CD4-positive, alpha-beta T cell (primary cell): Measurements from ENCODE around the gene MACROD2. TPM values are rescaled to one million over a fixed set of nuclear protein-coding genes. Genes with fewer than 3 reads are reported as not detected.

Experiments
- ATAC-seq: fragments of 200-7000 bp; cut with Tn5 transposase; one replicate; pipeline ENCODE4 v1.10.0; 2022; ENCODE audit warnings: mild to moderate bottlenecking; ENCODE audit not compliant: poor library complexity
- CTCF ChIA-PET: fragments of 350-600 bp; sonication (Branson Sonifier 250); formaldehyde crosslinking; loops from one replicate; lab custom pipeline; 2021; ENCODE audit warnings: antibody characterized with exemption, inconsistent platforms; lab: Charles Lee
- POLR2A ChIA-PET: fragments of 350-600 bp; sonication (Branson Sonifier 250); formaldehyde crosslinking; loops from one replicate; lab custom pipeline; 2021; ENCODE audit warnings: antibody characterized with exemption, inconsistent platforms; lab: Charles Lee
- DNase-seq, 14 experiments: peaks; one replicate each; pipeline ENCODE4 v3.0.0-alpha.2; 2013 to 2020; ENCODE audit warnings: mixed read lengths in 2 of 14
- H3K27ac ChIP-seq, 2 donors: one replicate each; pipeline versions ENCODE4 v1.5.1 to v1.7.0; 2013; ENCODE audit warnings: low read length in 2 of 2, low read depth in 1 of 2, mild to moderate bottlenecking in 1 of 2
- H3K27me3 ChIP-seq, 2 experiments: 1 replicate in 1 of 2; 2 replicates in 1 of 2; pipeline versions ENCODE4 v1.6.1 to v1.7.0; 2013; ENCODE audit warnings: low read length in 2 of 2, control low read depth in 1 of 2, mild to moderate bottlenecking in 1 of 2, moderate library complexity in 1 of 2; ENCODE audit not compliant: insufficient read depth in 2 of 2, control insufficient read depth in 1 of 2
- H3K36me3 ChIP-seq: one replicate; pipeline ENCODE4 v1.6.1; 2013; ENCODE audit warnings: low read length, control low read depth; ENCODE audit not compliant: insufficient read depth
- H3K4me1 ChIP-seq: one replicate; pipeline ENCODE4 v1.6.1; 2013; ENCODE audit warnings: low read length, control low read depth; ENCODE audit not compliant: insufficient read depth
- H3K4me3 ChIP-seq: one replicate; pipeline ENCODE4 v1.5.1; 2013; ENCODE audit warnings: mild to moderate bottlenecking, low read length, moderate library complexity
- H3K9me3 ChIP-seq, 2 experiments: 1 replicate in 1 of 2; 2 replicates in 1 of 2; pipeline versions ENCODE4 v1.6.1 to v1.7.0; 2013; ENCODE audit warnings: low read length in 2 of 2, mild to moderate bottlenecking in 2 of 2, control low read depth in 1 of 2, moderate library complexity in 1 of 2; ENCODE audit not compliant: control insufficient read depth in 1 of 2, insufficient read depth in 1 of 2
- H3K27ac Mint-ChIP-seq: one replicate; pipeline ENCODE4 v1.8.0; 2020; ENCODE audit warnings: mixed read lengths
- H3K27me3 Mint-ChIP-seq: one replicate; pipeline ENCODE4 v1.8.0; 2021; ENCODE audit warnings: mixed read lengths
- H3K36me3 Mint-ChIP-seq: one replicate; pipeline ENCODE4 v1.8.0; 2021; ENCODE audit warnings: low read depth, mixed read lengths
- H3K4me1 Mint-ChIP-seq: one replicate; pipeline ENCODE4 v1.8.0; 2021; ENCODE audit warnings: low read depth, mixed read lengths
- H3K4me3 Mint-ChIP-seq: one replicate; pipeline ENCODE4 v1.8.0; 2020; ENCODE audit warnings: mild to moderate bottlenecking, mixed read lengths
- H3K9me3 Mint-ChIP-seq: one replicate; pipeline ENCODE4 v1.8.0; 2020; ENCODE audit warnings: mixed read lengths
- intact Hi-C, 2 experiments: fragments of 100-400 bp; cut with DNase I in 1 of 2; cut with micrococcal nuclease in 1 of 2; formaldehyde crosslinking; loops; one replicate each; pipeline versions ENCODE4 v1.15.1 to v1.9.0; 2023 to 2025; cut with DNase I, micrococcal nuclease
- total RNA-seq, 174 experiments: library from RNA in 2 of 174; stranded (reverse) in 2 of 174; gene quantifications; one replicate each; pipeline ENCODE4 v1.2.3 and lab custom pipeline; 2021 to 2026
- TF ChIP-seq, protein P1 (sequence below): fragments of 200-600 bp; IDR thresholded peaks from one replicate; pipeline ENCODE4 v1.8.0; 2022; ENCODE audit warnings: antibody characterized with exemption, mild to moderate bottlenecking

Gene MACROD2
- total RNA-seq, 2 experiments from 2014 or later, result not detected

DNA sequence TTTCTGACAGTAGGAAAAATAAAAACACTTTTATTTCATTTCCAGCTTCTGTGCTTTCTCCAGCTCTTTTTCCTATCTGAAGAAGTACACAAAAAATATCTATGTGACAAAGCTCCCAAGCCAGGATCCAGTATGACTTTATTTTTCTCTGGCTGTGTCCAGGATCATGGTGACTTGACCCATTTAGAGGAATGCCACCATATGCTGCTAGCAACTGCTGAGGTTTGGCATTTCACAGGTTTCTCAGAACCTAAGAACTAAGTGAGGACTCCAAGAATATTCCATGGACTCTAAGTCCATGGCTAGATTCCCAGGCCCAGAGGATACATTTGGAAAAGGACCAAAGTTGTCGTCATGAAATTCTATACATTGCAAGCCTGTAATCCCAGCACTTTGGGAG lies 1218.7 kb downstream of the MACROD2 start:
- Histone ChIP-seq H3K27ac (no peak overlapping the region), H3K4me3 (no peak overlapping the region), H3K27me3 (no peaks in the 10 kb centered on the region), H3K36me3 (no peaks in the 10 kb centered on the region), H3K4me1 (no peaks in the 10 kb centered on the region), H3K9me3 (peaks cover 0 to 12% of the 10 kb centered on the region in 2 experiments)
- Mint-ChIP-seq H3K4me1 (no peaks in the 10 kb centered on the region), H3K36me3 (no peaks in the 10 kb centered on the region), H3K27ac (no peak overlapping the region), H3K4me3 (no peak overlapping the region), H3K9me3 (peaks cover 14% of the 10 kb centered on the region), H3K27me3 (no peaks in the 10 kb centered on the region)
- TF ChIP-seq, protein P1, sequence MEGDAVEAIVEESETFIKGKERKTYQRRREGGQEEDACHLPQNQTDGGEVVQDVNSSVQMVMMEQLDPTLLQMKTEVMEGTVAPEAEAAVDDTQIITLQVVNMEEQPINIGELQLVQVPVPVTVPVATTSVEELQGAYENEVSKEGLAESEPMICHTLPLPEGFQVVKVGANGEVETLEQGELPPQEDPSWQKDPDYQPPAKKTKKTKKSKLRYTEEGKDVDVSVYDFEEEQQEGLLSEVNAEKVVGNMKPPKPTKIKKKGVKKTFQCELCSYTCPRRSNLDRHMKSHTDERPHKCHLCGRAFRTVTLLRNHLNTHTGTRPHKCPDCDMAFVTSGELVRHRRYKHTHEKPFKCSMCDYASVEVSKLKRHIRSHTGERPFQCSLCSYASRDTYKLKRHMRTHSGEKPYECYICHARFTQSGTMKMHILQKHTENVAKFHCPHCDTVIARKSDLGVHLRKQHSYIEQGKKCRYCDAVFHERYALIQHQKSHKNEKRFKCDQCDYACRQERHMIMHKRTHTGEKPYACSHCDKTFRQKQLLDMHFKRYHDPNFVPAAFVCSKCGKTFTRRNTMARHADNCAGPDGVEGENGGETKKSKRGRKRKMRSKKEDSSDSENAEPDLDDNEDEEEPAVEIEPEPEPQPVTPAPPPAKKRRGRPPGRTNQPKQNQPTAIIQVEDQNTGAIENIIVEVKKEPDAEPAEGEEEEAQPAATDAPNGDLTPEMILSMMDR, result no peak
- ATAC-seq, result no peak
- ChIA-PET POLR2A (no interaction called here), CTCF (no interaction called here)
- intact Hi-C loops, result no loop called here
- DNase-seq, result no peak

DNA sequence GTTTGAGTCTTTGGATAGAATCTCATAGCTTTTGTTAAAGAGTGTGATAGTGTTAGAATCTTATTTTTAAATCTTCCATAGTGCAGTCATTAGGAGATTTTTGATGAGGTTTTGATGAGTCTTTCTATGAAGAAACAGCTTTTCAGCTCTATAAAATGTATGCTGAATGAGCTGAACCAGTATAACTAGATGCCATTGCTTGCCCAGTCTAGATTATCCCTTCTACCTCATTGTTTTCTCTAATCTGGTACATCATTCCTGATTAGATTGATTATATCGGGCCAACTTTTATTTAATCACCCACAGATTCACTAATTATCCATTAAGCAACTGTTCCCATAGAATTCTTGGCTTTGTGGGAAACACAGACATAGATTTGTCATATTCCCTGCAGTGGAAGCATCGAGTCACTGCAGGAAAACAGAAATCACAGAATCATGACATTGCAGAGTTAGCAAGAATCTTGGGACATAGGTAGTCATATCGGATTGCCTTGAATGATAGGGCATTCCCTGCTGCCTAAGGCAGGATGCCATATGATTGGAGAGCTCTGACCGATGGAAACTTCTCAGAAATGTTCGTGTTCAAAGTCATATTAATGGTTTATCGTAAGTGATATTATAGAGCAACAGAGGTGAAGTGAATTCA lies 1224.8 kb downstream of the MACROD2 start:
- DNase-seq, result no peak
- no peaks in the 10 kb centered on the region for H3K4me1 ChIP-seq
- H3K27ac ChIP-seq, result no peak overlapping the region
- intact Hi-C loops, result no loop called here
- POLR2A ChIA-PET, result no interaction called here
- no peak overlapping the region for H3K4me3 Mint-ChIP-seq
- H3K9me3 Mint-ChIP-seq, result peaks cover 9% of the 10 kb centered on the region
- TF ChIP-seq, protein P1, result no peak
- H3K27ac Mint-ChIP-seq, result no peak overlapping the region
- H3K9me3 ChIP-seq, result no peaks in the 10 kb centered on the region
- CTCF ChIA-PET, result no interaction called here
- no peaks in the 10 kb centered on the region for H3K27me3 ChIP-seq
- no peak overlapping the region for H3K4me3 ChIP-seq
- H3K27me3 Mint-ChIP-seq, result no peaks in the 10 kb centered on the region
- no peaks in the 10 kb centered on the region for H3K36me3 ChIP-seq
- ATAC-seq, result no peak
- H3K36me3 Mint-ChIP-seq, result no peaks in the 10 kb centered on the region
- H3K4me1 Mint-ChIP-seq, result no peaks in the 10 kb centered on the region

DNA sequence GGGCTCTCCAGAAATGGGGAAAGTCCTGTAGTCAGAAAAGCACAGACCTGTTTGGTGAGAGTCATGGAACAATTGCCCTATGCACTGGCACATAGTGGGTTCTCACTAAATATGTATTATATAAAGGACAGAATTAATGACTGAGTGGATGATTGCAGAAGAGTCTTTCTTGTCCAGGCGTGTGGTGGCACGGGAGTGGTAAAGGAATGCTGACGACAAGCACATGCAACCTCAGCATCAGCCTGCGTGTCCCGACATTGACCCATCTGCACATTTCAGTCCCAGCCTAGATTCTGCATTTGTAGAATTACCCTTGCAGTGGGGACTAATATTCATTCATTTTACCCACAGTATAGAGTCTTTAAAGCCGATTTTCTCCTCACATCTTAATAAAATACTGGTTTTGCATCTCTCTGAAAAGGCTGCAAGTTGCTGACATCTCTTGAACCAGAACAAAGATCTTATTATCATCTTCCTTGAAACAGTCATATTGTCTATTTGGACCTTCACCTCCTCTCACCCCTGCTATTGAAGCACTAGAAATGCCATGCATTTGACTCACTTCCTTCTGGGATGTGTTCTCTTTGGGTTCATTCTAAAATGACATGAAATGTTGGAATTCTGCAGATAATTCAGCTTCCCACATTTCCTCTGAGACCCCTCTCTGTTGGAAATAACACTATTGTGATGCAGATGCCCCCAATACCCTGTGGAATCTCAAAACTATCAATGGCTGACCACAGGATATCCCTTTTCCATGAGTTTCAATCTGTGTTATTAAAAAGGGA lies 1225.7 kb downstream of the MACROD2 start:
- TF ChIP-seq, protein P1, result no peak
- Histone ChIP-seq H3K9me3 (no peaks in the 10 kb centered on the region), H3K27ac (no peak overlapping the region), H3K27me3 (no peaks in the 10 kb centered on the region), H3K36me3 (no peaks in the 10 kb centered on the region), H3K4me1 (no peaks in the 10 kb centered on the region), H3K4me3 (no peak overlapping the region)
- no peak for ATAC-seq
- intact Hi-C loops, result no loop called here
- Mint-ChIP-seq H3K36me3 (no peaks in the 10 kb centered on the region), H3K4me1 (no peaks in the 10 kb centered on the region), H3K27ac (no peak overlapping the region), H3K27me3 (no peaks in the 10 kb centered on the region), H3K9me3 (peaks cover 9% of the 10 kb centered on the region), H3K4me3 (no peak overlapping the region)
- CTCF ChIA-PET, result no interaction called here
- POLR2A ChIA-PET, result no interaction called here
- DNase-seq, result no peak
